A549 (cell line): ENCODE measurements around the gene PTGS2.

ENCODE experiments used
- CTCF ChIP-seq: fragments of >200 bp; sonication (Bioruptor Twin); formaldehyde crosslinking; IDR thresholded peaks from 3 replicates; pipeline ENCODE4 v1.5.1; 2016
- HDAC2 ChIP-seq: fragments of 200-600 bp; sonication (generic); IDR thresholded peaks from 2 replicates; pipeline ENCODE4 v1.6.1; 2016
- MAFK ChIP-seq: fragments of 450-650 bp; IDR thresholded peaks from 2 replicates; pipeline ENCODE4 v1.6.1; 2014; ENCODE audit not compliant: partially characterized antibody
- MAZ ChIP-seq: fragments of 150-350 bp; IDR thresholded peaks from 2 replicates; pipeline ENCODE4 v1.6.1; 2014; ENCODE audit warnings: antibody characterized with exemption, low read depth, low read length, borderline replicate concordance
- POLR2A ChIP-seq: IDR thresholded peaks from 2 replicates; pipeline ENCODE4 v1.6.1; 2012; ENCODE audit warnings: mild to moderate bottlenecking, low read length
- RAD21 ChIP-seq, 2 experiments: fragments of >200 bp in 1 of 2; sonication (Bioruptor Twin) in 1 of 2; formaldehyde crosslinking in 1 of 2; IDR thresholded peaks in 1 of 2; conservative IDR thresholded peaks in 1 of 2; 2 replicates in 1 of 2; 3 replicates in 1 of 2; pipeline ENCODE4 v1.6.1; 2012 to 2018; ENCODE audit warnings: inconsistent platforms in 1 of 2
- RCOR1 ChIP-seq: fragments of 150-350 bp; IDR thresholded peaks from 2 replicates; pipeline ENCODE4 v1.6.1; 2014; ENCODE audit warnings: antibody characterized with exemption, low read length, low read depth
- TF ChIP-seq, protein P1 (sequence below): IDR thresholded peaks from 2 replicates; pipeline ENCODE4 v1.6.1; 2012

DNA sequence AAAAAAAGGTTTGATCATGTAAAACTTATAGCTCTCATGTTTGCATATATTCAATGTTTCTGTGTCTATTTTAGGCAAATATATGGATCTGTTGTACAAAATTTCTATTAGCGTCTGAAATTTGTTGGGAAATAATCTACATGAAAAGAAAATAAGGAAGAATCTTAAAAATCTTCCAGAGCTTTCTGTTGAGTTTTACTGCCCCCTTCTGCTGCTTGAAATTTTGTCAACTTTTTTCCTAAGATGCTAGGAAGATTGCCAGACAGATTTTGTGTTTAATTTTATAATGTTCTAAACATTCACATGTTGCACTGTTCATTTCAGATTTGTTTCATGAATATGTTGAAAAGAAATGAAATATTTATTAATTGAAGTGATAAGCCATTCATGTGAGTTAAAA lies 2.5 kb upstream of the PTGS2 start:
- TF ChIP-seq POLR2A, result no peak
- TF ChIP-seq RCOR1, result no peak
- peak; percentile 75 for TF ChIP-seq CTCF
- TF ChIP-seq RAD21 (conservative IDR thresholded peaks at IDR 0.05 in 1 of 2, IDR thresholded peaks at IDR 0.05 in 1 of 2), result peak; percentile 71 to 82
- no peak for TF ChIP-seq HDAC2
- TF ChIP-seq, protein P1, sequence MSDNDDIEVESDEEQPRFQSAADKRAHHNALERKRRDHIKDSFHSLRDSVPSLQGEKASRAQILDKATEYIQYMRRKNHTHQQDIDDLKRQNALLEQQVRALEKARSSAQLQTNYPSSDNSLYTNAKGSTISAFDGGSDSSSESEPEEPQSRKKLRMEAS, result no peak
- TF ChIP-seq MAZ, result no peak
- TF ChIP-seq MAFK, result no peak
